Mesenchymal stem cell (in vitro differentiated cells and primary cell): ENCODE results near the gene SYDE2.

ENCODE experiments used
- DNase-seq: peaks from one replicate; pipeline ENCODE4 v3.0.0-alpha.2; 2013
- H2AFZ ChIP-seq: one replicate; pipeline ENCODE4 v1.6.1; 2013; ENCODE audit warnings: low read depth, mild to moderate bottlenecking, control low read depth, inconsistent platforms, low read length, moderate library complexity
- H2AK5ac ChIP-seq: 2 replicates; pipeline ENCODE4 v1.6.1; 2013; ENCODE audit warnings: low read length, moderate library complexity, mild to moderate bottlenecking, inconsistent platforms; ENCODE audit not compliant: severe bottlenecking
- H2BK120ac ChIP-seq: one replicate; pipeline ENCODE4 v1.6.1; 2013; ENCODE audit warnings: low read depth, mild to moderate bottlenecking, inconsistent platforms, low read length, moderate library complexity
- H2BK12ac ChIP-seq, 2 experiments: one replicate each; pipeline ENCODE4 v1.6.1; 2013; ENCODE audit warnings: inconsistent platforms in 2 of 2, low read length in 2 of 2, mild to moderate bottlenecking in 2 of 2, moderate library complexity in 2 of 2, control low read depth in 1 of 2
- H2BK15ac ChIP-seq: one replicate; pipeline ENCODE4 v1.6.1; 2013; ENCODE audit warnings: mild to moderate bottlenecking, low read depth, inconsistent platforms; ENCODE audit not compliant: poor library complexity, severe bottlenecking
- H2BK5ac ChIP-seq: 2 replicates; pipeline ENCODE4 v1.6.1; 2013; ENCODE audit warnings: low read depth, mild to moderate bottlenecking, low read length, control low read depth, inconsistent platforms; ENCODE audit not compliant: poor library complexity, severe bottlenecking
- H3K14ac ChIP-seq, 2 experiments: one replicate each; pipeline ENCODE4 v1.6.1; 2013; ENCODE audit warnings: inconsistent platforms in 2 of 2, low read length in 2 of 2, control low read depth in 1 of 2, mild to moderate bottlenecking in 1 of 2, moderate library complexity in 1 of 2
- H3K18ac ChIP-seq, 2 experiments: one replicate each; pipeline ENCODE4 v1.6.1; 2013; ENCODE audit warnings: inconsistent platforms in 2 of 2, low read length in 2 of 2, control low read depth in 1 of 2, low read depth in 1 of 2, mild to moderate bottlenecking in 1 of 2
- H3K23ac ChIP-seq, 2 experiments: one replicate each; pipeline ENCODE4 v1.6.1; 2013; ENCODE audit warnings: inconsistent platforms in 2 of 2, low read length in 2 of 2, mild to moderate bottlenecking in 2 of 2, moderate library complexity in 2 of 2, control low read depth in 1 of 2
- H3K27ac ChIP-seq: 2 replicates; pipeline ENCODE4 v1.5.1; 2013; ENCODE audit warnings: mild to moderate bottlenecking, moderate library complexity, low read length, control low read depth, inconsistent platforms; ENCODE audit not compliant: poor library complexity, severe bottlenecking
- H3K27me3 ChIP-seq, 2 experiments: 2 replicates each; pipeline versions ENCODE4 v1.6.1 to v1.7.0; 2013; ENCODE audit warnings: low read length in 2 of 2, mild to moderate bottlenecking in 2 of 2, moderate library complexity in 2 of 2, control low read depth in 1 of 2, inconsistent platforms in 1 of 2; ENCODE audit not compliant: control insufficient read depth in 1 of 2, insufficient read depth in 1 of 2
- H3K36me3 ChIP-seq, 2 experiments: 2 replicates each; pipeline versions ENCODE4 v1.6.1 to v1.7.0; 2013; ENCODE audit warnings: low read length in 2 of 2, control low read depth in 1 of 2, inconsistent platforms in 1 of 2, low read depth in 1 of 2, mild to moderate bottlenecking in 1 of 2; ENCODE audit not compliant: insufficient read depth in 2 of 2, control insufficient read depth in 1 of 2
- H3K4ac ChIP-seq, 2 experiments: one replicate each; pipeline ENCODE4 v1.6.1; 2013; ENCODE audit warnings: inconsistent platforms in 2 of 2, low read length in 2 of 2, mild to moderate bottlenecking in 2 of 2, moderate library complexity in 2 of 2, control low read depth in 1 of 2, low read depth in 1 of 2
- H3K4me1 ChIP-seq: 2 replicates; pipeline ENCODE4 v1.6.1; 2013; ENCODE audit warnings: low read depth, low read length, control low read depth; ENCODE audit not compliant: control insufficient read depth, insufficient read depth
- H3K4me2 ChIP-seq: 2 replicates; pipeline ENCODE4 v1.6.1; 2013; ENCODE audit warnings: low read length, mild to moderate bottlenecking, inconsistent platforms; ENCODE audit not compliant: poor library complexity, severe bottlenecking
- H3K4me3 ChIP-seq, 2 experiments: 2 replicates each; pipeline versions ENCODE4 v1.5.1 to v1.7.0; 2013; ENCODE audit warnings: low read length in 2 of 2, mild to moderate bottlenecking in 2 of 2, control low read depth in 1 of 2, low read depth in 1 of 2; ENCODE audit not compliant: insufficient read depth in 1 of 2
- H3K79me1 ChIP-seq: replicated peaks from 2 replicates; pipeline ENCODE4 v1.6.1; 2013; ENCODE audit warnings: mild to moderate bottlenecking, control low read depth, low read length, inconsistent platforms; ENCODE audit not compliant: poor library complexity, severe bottlenecking
- H3K9ac ChIP-seq: 2 replicates; pipeline ENCODE4 v1.7.0; 2013; ENCODE audit warnings: mild to moderate bottlenecking, low read length, moderate library complexity
- H3K9me3 ChIP-seq: 2 replicates; pipeline ENCODE4 v1.7.0; 2013; ENCODE audit warnings: mild to moderate bottlenecking, low read length; ENCODE audit not compliant: control insufficient read depth
- H4K8ac ChIP-seq: one replicate; pipeline ENCODE4 v1.6.1; 2013; ENCODE audit warnings: inconsistent platforms, mild to moderate bottlenecking, low read length, moderate library complexity
- H4K91ac ChIP-seq: one replicate; pipeline ENCODE4 v1.6.1; 2013; ENCODE audit warnings: mild to moderate bottlenecking, low read length, inconsistent platforms
- WGBS: methylation state at CpG from one replicate; pipeline ENCODE4 v1.1.7; 2013; ENCODE audit warnings: mixed read lengths; 5-methylcytosine and 5-hydroxymethylcytosine counted together

The SYDE2 gene

GRCh38 chr1:85137660-85138059 is 63.2 kb downstream of the SYDE2 start:
- Histone ChIP-seq H3K4ac (no peak overlapping the region), H3K79me1 (no peaks in the 10 kb centered on the region), H2BK5ac (no peak overlapping the region), H3K9ac (no peak overlapping the region), H3K9me3 (no peaks in the 10 kb centered on the region), H3K4me1 (peaks cover 10% of the 10 kb centered on the region), H4K91ac (no peak overlapping the region), H3K27ac (peak overlapping the region; percentile 20), H3K36me3 (no peaks in the 10 kb centered on the region), H2AFZ (no peak overlapping the region), H2AK5ac (no peak overlapping the region), H3K14ac (no peak overlapping the region), H2BK15ac (no peak overlapping the region), H3K4me2 (no peak overlapping the region), H3K23ac (no peak overlapping the region), H2BK12ac (no peak overlapping the region), H3K18ac (no peak overlapping the region), H3K27me3 (no peaks in the 10 kb centered on the region), H2BK120ac (no peak overlapping the region), H3K4me3 (no peak overlapping the region), H4K8ac (no peak overlapping the region)
- 93% methylated on average over 8 of the region's 9 CpGs for WGBS
- no peak for DNase-seq

DNA sequence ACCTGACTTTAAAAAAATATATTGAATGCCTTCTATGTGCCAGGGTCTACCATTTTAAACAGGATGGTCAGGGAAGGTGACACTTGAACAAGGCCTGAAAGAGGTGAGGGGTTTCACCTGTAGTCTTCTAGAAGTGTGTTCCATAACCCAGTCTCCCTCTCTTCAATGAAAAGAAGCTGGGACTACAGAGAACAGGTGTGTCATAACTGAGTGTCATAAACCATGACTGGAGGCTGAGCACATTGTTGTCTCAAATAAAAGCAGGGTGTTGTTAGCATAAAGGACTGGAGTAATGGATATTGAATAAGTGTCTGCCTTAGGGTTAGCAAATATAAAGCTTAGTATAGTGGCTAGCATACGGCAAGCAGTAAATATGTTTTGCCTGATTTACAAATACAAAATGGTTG is 65.4 kb downstream of the SYDE2 start:
- WGBS = 82% methylated on average over 1 of the region's 1 CpG
- Histone ChIP-seq H2AFZ (no peak overlapping the region), H4K8ac (no peak overlapping the region), H3K18ac (no peak overlapping the region), H3K79me1 (no peaks in the 10 kb centered on the region), H3K4ac (no peak overlapping the region), H3K4me2 (no peak overlapping the region), H3K27me3 (no peaks in the 10 kb centered on the region), H3K9me3 (no peaks in the 10 kb centered on the region), H3K4me1 (peaks cover 10% of the 10 kb centered on the region), H2AK5ac (no peak overlapping the region), H2BK5ac (no peak overlapping the region), H2BK12ac (no peak overlapping the region), H3K27ac (no peak overlapping the region), H3K9ac (no peak overlapping the region), H3K23ac (no peak overlapping the region), H2BK15ac (no peak overlapping the region), H3K14ac (no peak overlapping the region), H3K4me3 (no peak overlapping the region), H2BK120ac (no peak overlapping the region), H3K36me3 (no peaks in the 10 kb centered on the region), H4K91ac (no peak overlapping the region)
- no peak for DNase-seq

GRCh38 chr1:85134583-85135391 is 66.0 kb downstream of the SYDE2 start:
- peak; percentile 84 for DNase-seq

GRCh38 chr1:85133565-85134159 is 67.2 kb downstream of the SYDE2 start:
- Histone ChIP-seq H4K8ac (no peak overlapping the region), H2BK120ac (no peak overlapping the region), H3K14ac (no peak overlapping the region), H3K4ac (no peak overlapping the region), H3K27me3 (no peaks in the 10 kb centered on the region), H2BK5ac (no peak overlapping the region), H4K91ac (no peak overlapping the region), H2BK15ac (no peak overlapping the region), H3K27ac (no peak overlapping the region), H2BK12ac (no peak overlapping the region), H2AFZ (no peak overlapping the region), H3K4me2 (no peak overlapping the region), H3K79me1 (no peaks in the 10 kb centered on the region), H3K4me3 (no peak overlapping the region), H3K23ac (no peak overlapping the region), H3K36me3 (no peaks in the 10 kb centered on the region), H2AK5ac (no peak overlapping the region), H3K4me1 (peaks cover 10% of the 10 kb centered on the region), H3K9me3 (no peaks in the 10 kb centered on the region), H3K9ac (no peak overlapping the region), H3K18ac (no peak overlapping the region)
- peak; percentile 7 for DNase-seq
- 83% methylated on average over 1 of the region's 2 CpGs for WGBS

More at GRCh38 chr1:85134583-85135391, 66.0 kb downstream of the SYDE2 start:
- H2AK5ac ChIP-seq = no peak overlapping the region
- no peak overlapping the region for H2AFZ ChIP-seq
- WGBS = 52% methylated on average over 3 of the region's 3 CpGs
- no peak overlapping the region for H2BK5ac ChIP-seq
- H3K4me3 ChIP-seq = no peak overlapping the region
- peaks cover 10% of the 10 kb centered on the region for H3K4me1 ChIP-seq
- no peaks in the 10 kb centered on the region for H3K9me3 ChIP-seq
- H4K8ac ChIP-seq = no peak overlapping the region
- H3K18ac ChIP-seq = peak overlapping the region in 1 of 2 experiments; percentile 5
- no peak overlapping the region for H2BK120ac ChIP-seq
- H3K27ac ChIP-seq = no peak overlapping the region
- no peaks in the 10 kb centered on the region for H3K27me3 ChIP-seq
- no peak overlapping the region for H4K91ac ChIP-seq
- H2BK12ac ChIP-seq = no peak overlapping the region
- H3K79me1 ChIP-seq = no peaks in the 10 kb centered on the region
- H3K9ac ChIP-seq = no peak overlapping the region
- H2BK15ac ChIP-seq = no peak overlapping the region
- no peaks in the 10 kb centered on the region for H3K36me3 ChIP-seq
- H3K4ac ChIP-seq = no peak overlapping the region
- H3K14ac ChIP-seq = peak overlapping the region in 1 of 2 experiments; percentile 19
- no peak overlapping the region for H3K4me2 ChIP-seq
- peak overlapping the region in 1 of 2 experiments; percentile 16 for H3K23ac ChIP-seq
